GM23248 (cell line): ENCODE data around the gene EPS8L2.

ENCODE experiments used
- EZH2 ChIP-seq: fragments of 200-600 bp; sonication (generic); IDR thresholded peaks from 2 replicates; pipeline ENCODE4 v1.6.1; 2018; ENCODE audit warnings: antibody characterized with exemption, mild to moderate bottlenecking; ENCODE audit not compliant: insufficient read depth, poor library complexity, severe bottlenecking
- EZH2phosphoT487 ChIP-seq: fragments of 200-600 bp; sonication (generic); IDR thresholded peaks from 2 replicates; pipeline ENCODE4 v1.6.1; 2018; ENCODE audit warnings: antibody characterized with exemption, moderate library complexity, mild to moderate bottlenecking, low read depth; ENCODE audit not compliant: insufficient read depth

- TF ChIP-seq EZH2 (no peak), EZH2phosphoT487 (no peak)
These were observed 15.0 kb upstream of the EPS8L2 start for GRCh38 chr11:690738-691633.
